Measurements from ENCODE around the gene ZNF655.

ZNF655 gene

DNA sequence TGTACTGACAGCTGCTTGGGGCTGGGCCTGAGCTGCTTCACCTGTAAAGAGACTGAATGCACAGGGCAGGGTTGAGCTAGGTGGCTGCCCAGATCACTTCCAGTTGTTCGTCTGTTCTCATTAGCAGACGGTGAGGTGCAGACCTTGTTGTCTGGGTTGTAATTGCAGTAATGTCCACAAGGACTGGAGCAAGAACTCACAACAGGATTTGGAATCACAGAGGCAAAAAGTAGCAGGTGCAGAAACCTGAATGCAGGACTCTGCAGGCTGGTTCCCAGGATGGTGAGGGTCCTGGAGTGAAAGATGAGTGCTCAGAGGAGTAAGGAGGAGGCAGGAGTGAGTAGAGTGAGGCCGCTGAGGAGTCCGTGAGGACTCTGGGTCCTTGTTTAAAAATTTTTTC is 67.5 kb downstream of the ZNF655 start:
- in situ Hi-C loops (cut with MboI; ENCODE audit: low pct_unique_long_range_greater_than_20kb, low sequenced_read_pairs) = no loop called here
- DNase-seq = no peak
